ENCODE results near the gene TBC1D17. TPM values are rescaled to one million over a fixed set of nuclear protein-coding genes. Genes with fewer than 3 reads are reported as not detected.

Gene TBC1D17
- total and polyA plus RNA-seq, 2 of the 13 experiments (the other 11 are each of a cell fraction or from before 2014, with no cell fraction given), result 9.7 to 16.9 TPM

DNA sequence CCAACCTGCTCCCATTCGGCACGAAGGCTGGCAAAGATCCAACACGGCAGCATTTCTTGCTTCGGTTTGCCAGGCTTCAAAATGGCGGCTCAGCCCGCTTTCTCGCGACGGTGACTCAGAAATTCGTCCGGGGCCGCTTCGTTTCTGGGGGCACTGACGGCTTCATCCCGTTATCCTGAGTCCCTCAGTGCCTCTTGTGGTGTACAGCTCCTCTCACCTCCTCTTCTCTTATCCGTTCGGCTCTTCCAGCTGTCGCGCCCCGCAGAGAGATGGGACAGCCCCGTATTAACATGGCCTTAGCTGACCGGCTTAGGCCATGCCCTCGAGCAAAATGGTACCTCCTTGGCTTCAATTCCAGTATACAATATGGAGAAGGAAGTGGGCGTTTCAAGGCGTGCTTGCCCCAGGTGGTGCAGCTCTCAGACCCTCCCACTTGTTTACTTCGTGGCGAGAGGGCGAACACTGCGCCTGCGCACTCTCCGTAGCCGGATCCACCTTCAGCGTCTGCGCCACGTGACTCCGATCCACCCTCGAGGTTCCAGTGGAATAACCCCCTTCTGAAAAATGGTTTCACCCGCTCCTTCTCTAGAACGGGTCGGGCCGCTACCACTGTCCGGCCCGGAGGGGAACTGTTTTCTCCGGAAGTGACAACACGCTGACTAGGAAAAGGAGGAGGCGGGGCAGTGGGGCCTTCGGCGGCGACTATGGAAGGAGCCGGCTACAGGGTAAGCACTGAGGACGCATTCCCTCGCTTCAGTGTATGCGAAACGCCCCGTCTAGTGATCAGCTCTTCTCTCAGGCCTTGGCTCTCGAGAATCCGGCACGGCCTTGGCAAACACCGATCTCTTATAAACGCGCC is at the start of gene TBC1D17, which contains the start of gene AKT1S1 (continued):
- no peak for TF ChIP-seq ZNF317 (CRISPR knock-in tag; IDR thresholded peaks at IDR 0.05)
- TF ChIP-seq, protein P1, sequence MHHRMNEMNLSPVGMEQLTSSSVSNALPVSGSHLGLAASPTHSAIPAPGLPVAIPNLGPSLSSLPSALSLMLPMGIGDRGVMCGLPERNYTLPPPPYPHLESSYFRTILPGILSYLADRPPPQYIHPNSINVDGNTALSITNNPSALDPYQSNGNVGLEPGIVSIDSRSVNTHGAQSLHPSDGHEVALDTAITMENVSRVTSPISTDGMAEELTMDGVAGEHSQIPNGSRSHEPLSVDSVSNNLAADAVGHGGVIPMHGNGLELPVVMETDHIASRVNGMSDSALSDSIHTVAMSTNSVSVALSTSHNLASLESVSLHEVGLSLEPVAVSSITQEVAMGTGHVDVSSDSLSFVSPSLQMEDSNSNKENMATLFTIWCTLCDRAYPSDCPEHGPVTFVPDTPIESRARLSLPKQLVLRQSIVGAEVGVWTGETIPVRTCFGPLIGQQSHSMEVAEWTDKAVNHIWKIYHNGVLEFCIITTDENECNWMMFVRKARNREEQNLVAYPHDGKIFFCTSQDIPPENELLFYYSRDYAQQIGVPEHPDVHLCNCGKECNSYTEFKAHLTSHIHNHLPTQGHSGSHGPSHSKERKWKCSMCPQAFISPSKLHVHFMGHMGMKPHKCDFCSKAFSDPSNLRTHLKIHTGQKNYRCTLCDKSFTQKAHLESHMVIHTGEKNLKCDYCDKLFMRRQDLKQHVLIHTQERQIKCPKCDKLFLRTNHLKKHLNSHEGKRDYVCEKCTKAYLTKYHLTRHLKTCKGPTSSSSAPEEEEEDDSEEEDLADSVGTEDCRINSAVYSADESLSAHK (CRISPR knock-in tag; IDR thresholded peaks at IDR 0.05; ENCODE audit: borderline replicate concordance), result no peak
- TF ChIP-seq KLF12 (CRISPR knock-in tag; IDR thresholded peaks at IDR 0.05; ENCODE audit: borderline replicate concordance), result 0 out of 2 replicates have a peak, but pooled peaks have one; percentile 21
- TF ChIP-seq DR1 (CRISPR knock-in tag; IDR thresholded peaks at IDR 0.05), result no peak
- no peak for TF ChIP-seq ADNP (CRISPR knock-in tag; IDR thresholded peaks at IDR 0.05)
- no peak for TF ChIP-seq MED8 (CRISPR knock-in tag; IDR thresholded peaks at IDR 0.05; ENCODE audit: insufficient replicate concordance)
- no peak for TF ChIP-seq ZFP36 (IDR thresholded peaks at IDR 0.05; ENCODE audit: borderline replicate concordance, low read depth, low read length, partially characterized antibody)
- TF ChIP-seq TBP (CRISPR knock-in tag; IDR thresholded peaks at IDR 0.05), result no peak
- TF ChIP-seq, protein P2, sequence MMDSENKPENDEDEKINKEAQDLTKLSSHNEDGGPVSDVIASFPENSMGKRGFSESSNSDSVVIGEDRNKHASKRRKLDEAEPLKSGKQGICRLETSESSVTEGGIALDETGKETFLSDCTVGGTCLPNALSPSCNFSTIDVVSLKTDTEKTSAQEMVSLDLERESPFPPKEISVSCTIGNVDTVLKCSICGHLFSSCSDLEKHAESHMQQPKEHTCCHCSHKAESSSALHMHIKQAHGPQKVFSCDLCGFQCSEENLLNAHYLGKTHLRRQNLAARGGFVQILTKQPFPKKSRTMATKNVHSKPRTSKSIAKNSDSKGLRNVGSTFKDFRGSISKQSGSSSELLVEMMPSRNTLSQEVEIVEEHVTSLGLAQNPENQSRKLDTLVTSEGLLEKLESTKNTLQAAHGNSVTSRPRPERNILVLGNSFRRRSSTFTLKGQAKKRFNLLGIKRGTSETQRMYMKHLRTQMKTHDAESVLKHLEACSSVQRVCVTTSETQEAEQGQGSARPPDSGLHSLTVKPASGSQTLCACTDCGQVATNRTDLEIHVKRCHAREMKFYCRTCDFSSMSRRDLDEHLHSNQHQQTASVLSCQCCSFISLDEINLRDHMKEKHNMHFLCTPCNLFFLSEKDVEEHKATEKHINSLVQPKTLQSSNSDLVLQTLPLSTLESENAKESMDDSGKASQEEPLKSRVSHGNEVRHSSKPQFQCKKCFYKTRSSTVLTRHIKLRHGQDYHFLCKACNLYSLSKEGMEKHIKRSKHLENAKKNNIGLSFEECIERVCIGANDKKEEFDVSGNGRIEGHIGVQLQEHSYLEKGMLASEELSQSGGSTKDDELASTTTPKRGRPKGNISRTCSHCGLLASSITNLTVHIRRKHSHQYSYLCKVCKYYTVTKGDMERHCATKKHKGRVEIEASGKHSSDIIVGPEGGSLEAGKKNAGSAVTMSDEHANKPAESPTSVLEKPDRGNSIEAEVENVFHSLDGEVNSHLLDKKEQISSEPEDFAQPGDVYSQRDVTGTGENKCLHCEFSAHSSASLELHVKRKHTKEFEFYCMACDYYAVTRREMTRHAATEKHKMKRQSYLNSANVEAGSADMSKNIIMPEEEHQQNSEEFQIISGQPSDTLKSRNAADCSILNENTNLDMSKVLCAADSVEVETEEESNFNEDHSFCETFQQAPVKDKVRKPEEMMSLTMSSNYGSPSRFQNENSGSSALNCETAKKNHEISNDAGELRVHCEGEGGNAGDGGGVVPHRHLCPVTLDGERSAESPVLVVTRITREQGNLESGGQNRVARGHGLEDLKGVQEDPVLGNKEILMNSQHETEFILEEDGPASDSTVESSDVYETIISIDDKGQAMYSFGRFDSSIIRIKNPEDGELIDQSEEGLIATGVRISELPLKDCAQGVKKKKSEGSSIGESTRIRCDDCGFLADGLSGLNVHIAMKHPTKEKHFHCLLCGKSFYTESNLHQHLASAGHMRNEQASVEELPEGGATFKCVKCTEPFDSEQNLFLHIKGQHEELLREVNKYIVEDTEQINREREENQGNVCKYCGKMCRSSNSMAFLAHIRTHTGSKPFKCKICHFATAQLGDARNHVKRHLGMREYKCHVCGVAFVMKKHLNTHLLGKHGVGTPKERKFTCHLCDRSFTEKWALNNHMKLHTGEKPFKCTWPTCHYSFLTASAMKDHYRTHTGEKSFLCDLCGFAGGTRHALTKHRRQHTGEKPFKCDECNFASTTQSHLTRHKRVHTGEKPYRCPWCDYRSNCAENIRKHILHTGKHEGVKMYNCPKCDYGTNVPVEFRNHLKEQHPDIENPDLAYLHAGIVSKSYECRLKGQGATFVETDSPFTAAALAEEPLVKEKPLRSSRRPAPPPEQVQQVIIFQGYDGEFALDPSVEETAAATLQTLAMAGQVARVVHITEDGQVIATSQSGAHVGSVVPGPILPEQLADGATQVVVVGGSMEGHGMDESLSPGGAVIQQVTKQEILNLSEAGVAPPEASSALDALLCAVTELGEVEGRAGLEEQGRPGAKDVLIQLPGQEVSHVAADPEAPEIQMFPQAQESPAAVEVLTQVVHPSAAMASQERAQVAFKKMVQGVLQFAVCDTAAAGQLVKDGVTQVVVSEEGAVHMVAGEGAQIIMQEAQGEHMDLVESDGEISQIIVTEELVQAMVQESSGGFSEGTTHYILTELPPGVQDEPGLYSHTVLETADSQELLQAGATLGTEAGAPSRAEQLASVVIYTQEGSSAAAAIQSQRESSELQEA (CRISPR knock-in tag; IDR thresholded peaks at IDR 0.05; ENCODE audit: not compliant biosample characterization), result no peak
- TF ChIP-seq ZNF33A (CRISPR knock-in tag; IDR thresholded peaks at IDR 0.05; ENCODE audit: borderline replicate concordance), result 0 out of 2 replicates have a peak, but pooled peaks have one; percentile 4
- TF ChIP-seq TMF1 (CRISPR knock-in tag; IDR thresholded peaks at IDR 0.05; ENCODE audit: low read depth), result peak; percentile 61; the same call in 1 of the 2 replicates
- peak; percentile 61 for TF ChIP-seq PHF8 (CRISPR knock-in tag; IDR thresholded peaks at IDR 0.05)
- TF ChIP-seq, protein P3, sequence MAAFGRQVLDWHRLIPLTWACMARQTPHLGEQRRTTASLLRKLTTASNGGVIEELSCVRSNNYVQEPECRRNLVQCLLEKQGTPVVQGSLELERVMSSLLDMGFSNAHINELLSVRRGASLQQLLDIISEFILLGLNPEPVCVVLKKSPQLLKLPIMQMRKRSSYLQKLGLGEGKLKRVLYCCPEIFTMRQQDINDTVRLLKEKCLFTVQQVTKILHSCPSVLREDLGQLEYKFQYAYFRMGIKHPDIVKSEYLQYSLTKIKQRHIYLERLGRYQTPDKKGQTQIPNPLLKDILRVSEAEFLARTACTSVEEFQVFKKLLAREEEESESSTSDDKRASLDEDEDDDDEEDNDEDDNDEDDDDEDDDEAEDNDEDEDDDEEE (CRISPR knock-in tag; IDR thresholded peaks at IDR 0.05), result no peak
- TF ChIP-seq, protein P4, sequence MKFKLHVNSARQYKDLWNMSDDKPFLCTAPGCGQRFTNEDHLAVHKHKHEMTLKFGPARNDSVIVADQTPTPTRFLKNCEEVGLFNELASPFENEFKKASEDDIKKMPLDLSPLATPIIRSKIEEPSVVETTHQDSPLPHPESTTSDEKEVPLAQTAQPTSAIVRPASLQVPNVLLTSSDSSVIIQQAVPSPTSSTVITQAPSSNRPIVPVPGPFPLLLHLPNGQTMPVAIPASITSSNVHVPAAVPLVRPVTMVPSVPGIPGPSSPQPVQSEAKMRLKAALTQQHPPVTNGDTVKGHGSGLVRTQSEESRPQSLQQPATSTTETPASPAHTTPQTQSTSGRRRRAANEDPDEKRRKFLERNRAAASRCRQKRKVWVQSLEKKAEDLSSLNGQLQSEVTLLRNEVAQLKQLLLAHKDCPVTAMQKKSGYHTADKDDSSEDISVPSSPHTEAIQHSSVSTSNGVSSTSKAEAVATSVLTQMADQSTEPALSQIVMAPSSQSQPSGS (CRISPR knock-in tag; IDR thresholded peaks at IDR 0.05), result no peak
- TF ChIP-seq GFI1 (CRISPR knock-in tag; IDR thresholded peaks at IDR 0.05; ENCODE audit: borderline replicate concordance), result no peak
